SK-N-SH treated with all-trans-retinoic acid at 6 μM for 48 hours (cell line): ENCODE results near the gene SERTAD3.

Experiments used
- ARNTL ChIP-seq: fragments of 450-650 bp; formaldehyde crosslinking; IDR thresholded peaks from 2 replicates; pipeline ENCODE4 v1.5.0; 2020; ENCODE audit warnings: low read depth, mild to moderate bottlenecking, moderate library complexity, borderline replicate concordance
- CREB5 ChIP-seq: fragments of 250-450 bp; sonication (Bioruptor Pico); IDR thresholded peaks from 2 replicates; pipeline ENCODE4 v1.5.1; 2020; ENCODE audit warnings: low read depth, mild to moderate bottlenecking, moderate library complexity
- GLIS3 ChIP-seq: fragments of 250-450 bp; sonication (Bioruptor Pico); IDR thresholded peaks from 2 replicates; pipeline ENCODE4 v1.5.0; 2020; ENCODE audit warnings: mild to moderate bottlenecking, moderate library complexity
- ISL1 ChIP-seq: fragments of 250-450 bp; sonication (Bioruptor Pico); IDR thresholded peaks from 2 replicates; pipeline ENCODE4 v2.1.2; 2022; ENCODE audit warnings: mild to moderate bottlenecking, moderate library complexity
- OSR1 ChIP-seq: fragments of 250-450 bp; sonication (Bioruptor Pico); IDR thresholded peaks from 2 replicates; pipeline ENCODE4 v1.8.0; 2022; ENCODE audit warnings: moderate library complexity, mild to moderate bottlenecking, inconsistent platforms
- PPARA ChIP-seq: fragments of 250-450 bp; sonication (Bioruptor Pico); IDR thresholded peaks from 2 replicates; pipeline ENCODE4 v1.5.0; 2020; ENCODE audit warnings: mild to moderate bottlenecking, borderline replicate concordance
- SNAI2 ChIP-seq: fragments of 250-450 bp; sonication (Bioruptor Pico); IDR thresholded peaks from 2 replicates; pipeline ENCODE4 v1.5.0; 2020; ENCODE audit warnings: mild to moderate bottlenecking, moderate library complexity
- TCF4 ChIP-seq: fragments of 250-450 bp; sonication (Bioruptor Pico); IDR thresholded peaks from 2 replicates; pipeline ENCODE4 v1.8.0; 2021; ENCODE audit warnings: mild to moderate bottlenecking, moderate library complexity, borderline replicate concordance
- TSHZ2 ChIP-seq: fragments of 250-450 bp; sonication (Bioruptor Pico); IDR thresholded peaks from 2 replicates; pipeline ENCODE4 v1.5.0; 2020; ENCODE audit warnings: mild to moderate bottlenecking, moderate library complexity
- ZFP3 ChIP-seq: fragments of 250-450 bp; sonication (Bioruptor Pico); IDR thresholded peaks from 2 replicates; pipeline ENCODE4 v1.5.0; 2020; ENCODE audit warnings: mild to moderate bottlenecking, moderate library complexity
- ZFP30 ChIP-seq: fragments of 450-650 bp; formaldehyde crosslinking; IDR thresholded peaks from 2 replicates; pipeline ENCODE4 v1.5.0; 2022; ENCODE audit warnings: mild to moderate bottlenecking, moderate library complexity
- ZNF565 ChIP-seq: fragments of 450-650 bp; formaldehyde crosslinking; conservative IDR thresholded peaks from 2 replicates; pipeline ENCODE4 v1.5.0; 2020; ENCODE audit warnings: low read depth, mild to moderate bottlenecking, moderate library complexity
- ZNF70 ChIP-seq: fragments of 450-650 bp; formaldehyde crosslinking; IDR thresholded peaks from 2 replicates; pipeline ENCODE4 v1.5.0; 2020; ENCODE audit warnings: mild to moderate bottlenecking, moderate library complexity
- ZNF8 ChIP-seq: fragments of 450-650 bp; formaldehyde crosslinking; IDR thresholded peaks from 2 replicates; pipeline ENCODE4 v1.5.0; 2020; ENCODE audit warnings: mild to moderate bottlenecking, moderate library complexity

- no peak for TF ChIP-seq CREB5
- no peak for TF ChIP-seq TCF4 (CRISPR knock-in tag)
- no peak for TF ChIP-seq ARNTL
- no peak for TF ChIP-seq ZNF565 (CRISPR knock-in tag)
- no peak for TF ChIP-seq OSR1
- TF ChIP-seq ZNF8 (CRISPR knock-in tag), result no peak
- TF ChIP-seq ZFP30 (CRISPR knock-in tag), result no peak
- no peak for TF ChIP-seq TSHZ2 (CRISPR knock-in tag)
- TF ChIP-seq PPARA (CRISPR knock-in tag), result no peak
- TF ChIP-seq SNAI2, result no peak
- no peak for TF ChIP-seq ZNF70 (CRISPR knock-in tag)
- no peak for TF ChIP-seq ZFP3 (CRISPR knock-in tag)
- no peak for TF ChIP-seq ISL1 (CRISPR knock-in tag)
- no peak for TF ChIP-seq GLIS3 (CRISPR knock-in tag)
Measured at GRCh38 chr19:40457953-40458596, 13.9 kb upstream of the SERTAD3 start.
